Measurements from ENCODE around the gene MAP3K2. TPM values are rescaled to one million over a fixed set of nuclear protein-coding genes. Genes with fewer than 3 reads are reported as not detected.

The MAP3K2 gene
- total and polyA plus RNA-seq, 2 of the 8 experiments (the other 6 are each of a cell fraction or from before 2014, with no cell fraction given): 2.0 to 23.2 TPM

- H2BK15ac ChIP-seq (ENCODE audit: low read length): 0 out of 2 replicates have a peak overlapping the region, but pooled peaks have one; percentile 16
- WGBS, 2 experiments (ENCODE audit: extremely low coverage in 1 of 2, insufficient coverage in 1 of 2, insufficient read length in 1 of 2, insufficient replicate concordance in 2 of 2, low coverage in 1 of 2, low lambda C conversion rate in 2 of 2, missing lambda C conversion rate in 1 of 2): 84% methylated on average over 4 of the region's 4 CpGs; no CpG with 5 or more reads in 1 of the 2 experiments
- CTCF ChIA-PET (ENCODE audit: partially characterized antibody): interaction anchor here (1.4 to 7.1 kb wide), 3 partner anchors 9 to 56 kb away, joined by 3 to 60 read pairs (median 9); no protein-coding TSS in a partner anchor
- no peak overlapping the region for H4K5ac ChIP-seq (ENCODE audit: insufficient read length, low read depth, low read length)
- H3K56ac ChIP-seq (replicated peaks; ENCODE audit: insufficient read length, low read depth, low read length): no peak overlapping the region
- H2AFZ ChIP-seq (ENCODE audit: low read length): no peak overlapping the region
- 0 out of 4 replicates have a peak, but pooled peaks cover 0 to 3% of the 10 kb centered on the region in 2 experiments for H3K9me3 ChIP-seq (ENCODE audit: insufficient read depth in 2 of 2, low read depth in 1 of 2, low read length in 1 of 2)
- no peak overlapping the region for H3K18ac ChIP-seq (ENCODE audit: extremely low read depth, low read length)
- H3K4me3 ChIP-seq (ENCODE audit: extremely low read depth in 1 of 4, insufficient read depth in 2 of 4, low read depth in 3 of 4, low read length in 4 of 4): no peak overlapping the region
- H2AK5ac ChIP-seq (ENCODE audit: low read depth, low read length): no peak overlapping the region
- no peak overlapping the region for H2BK12ac ChIP-seq (ENCODE audit: low read depth, low read length)
- no peak overlapping the region for H3K14ac ChIP-seq (ENCODE audit: insufficient read length)
- no peak overlapping the region for H3K4ac ChIP-seq (replicated peaks; ENCODE audit: insufficient read length, low read depth, low read length)
- no peak overlapping the region for H3K9ac ChIP-seq (replicated peaks in 1 of 4; ENCODE audit: extremely low read depth in 1 of 4, low read depth in 3 of 4, low read length in 3 of 4)
- H4K8ac ChIP-seq (ENCODE audit: extremely low read depth, insufficient read depth, low read length): 0 out of 2 replicates have a peak overlapping the region, but pooled peaks have one; percentile 41
- H2BK120ac ChIP-seq (replicated peaks; ENCODE audit: low read depth, low read length): no peak overlapping the region
- no peak overlapping the region for H4K91ac ChIP-seq (replicated peaks; ENCODE audit: insufficient read length, low read length)
- H4K20me1 ChIP-seq (replicated peaks in 1 of 2; ENCODE audit: control insufficient read depth in 1 of 2, insufficient read depth in 2 of 2, low read length in 2 of 2): no peaks in the 10 kb centered on the region
- peaks cover 0 to 4% (median 2%) of the 10 kb centered on the region in 4 experiments; a peak in 1 of 7 replicates for H3K4me1 ChIP-seq (replicated peaks in 1 of 4; ENCODE audit: control insufficient read depth in 3 of 4, insufficient read depth in 4 of 4, low read length in 3 of 4)
- H3K27me3 ChIP-seq (replicated peaks in 1 of 4; ENCODE audit: control insufficient read depth in 3 of 4, extremely low read depth in 1 of 4, insufficient read depth in 3 of 4, low read length in 3 of 4): no peaks in the 10 kb centered on the region
- DNase-seq (ENCODE audit: low read depth in 1 of 2, low spot score in 2 of 2) (no peak), FAIRE-seq (no peak)
- no peaks in the 10 kb centered on the region for H3K79me2 ChIP-seq (ENCODE audit: control insufficient read depth in 1 of 2, insufficient read depth in 2 of 2, low read length in 2 of 2)
- no peaks in the 10 kb centered on the region for H3K36me3 ChIP-seq (ENCODE audit: control insufficient read depth in 2 of 4, insufficient read depth in 4 of 4, low read length in 3 of 4)
- POLR2A ChIA-PET (ENCODE audit: partially characterized antibody): interaction anchor here (2.1 kb wide), 1 partner anchor 9 kb away, joined by 12 read pairs; no protein-coding TSS in a partner anchor
- H3K79me1 ChIP-seq (ENCODE audit: low read depth, low read length): no peaks in the 10 kb centered on the region
- H3K23me2 ChIP-seq (ENCODE audit: low read depth, low read length): no peaks in the 10 kb centered on the region
- no peak overlapping the region for H3K23ac ChIP-seq (ENCODE audit: insufficient read length)
- no peak overlapping the region for H2BK20ac ChIP-seq (ENCODE audit: low read length)
- no peak overlapping the region for H3K4me2 ChIP-seq (ENCODE audit: insufficient read depth in 1 of 2, low read depth in 2 of 2, low read length in 2 of 2)
- no peak overlapping the region for H3K27ac ChIP-seq (ENCODE audit: low read depth, low read length)
- H2BK5ac ChIP-seq (ENCODE audit: low read depth, low read length): no peak overlapping the region
- TF ChIP-seq EGR1 (IDR thresholded peaks at IDR 0.05; ENCODE audit: borderline replicate concordance, low read depth, low read length) (no peak), SP1 (IDR thresholded peaks at IDR 0.05; ENCODE audit: low read depth, low read length) (no peak), KDM5A (IDR thresholded peaks at IDR 0.05; ENCODE audit: low read length) (no peak), NRF1 (IDR thresholded peaks at IDR 0.05; ENCODE audit: low read depth, low read length) (no peak), POU5F1 (IDR thresholded peaks at IDR 0.05; ENCODE audit: low read depth, low read length) (no peak), E2F6 (IDR thresholded peaks at IDR 0.05) (no peak), CREB1 (IDR thresholded peaks at IDR 0.05) (no peak), ASH2L (IDR thresholded peaks at IDR 0.05; ENCODE audit: low read length) (no peak), CTBP2 (IDR thresholded peaks at IDR 0.05; ENCODE audit: borderline replicate concordance, insufficient read depth, insufficient read length, low read length) (no peak), TEAD4 (IDR thresholded peaks at IDR 0.05; ENCODE audit: low read depth, low read length) (no peak), JUN (IDR thresholded peaks at IDR 0.05; ENCODE audit: low read depth, low read length) (no peak), ATF2 (IDR thresholded peaks at IDR 0.05; ENCODE audit: low read length) (no peak), SP2 (IDR thresholded peaks at IDR 0.05; ENCODE audit: low read length) (no peak)
These were observed 10.4 kb upstream of the MAP3K2 start for GRCh38 chr2:127398239-127398590.
